ENCODE measurements around the gene ARHGEF37. TPM values are rescaled to one million over a fixed set of nuclear protein-coding genes. Genes with fewer than 3 reads are reported as not detected.

ARHGEF37 gene
- total RNA-seq, 1 experiment from 2014 or later = 0.70 TPM

GRCh38 chr5:149543361-149544027, 37.8 kb upstream of the ARHGEF37 start:
- no peaks in the 10 kb centered on the region for H3K27me3 ChIP-seq (replicated peaks; ENCODE audit: control insufficient read depth, insufficient read depth, low read length)
- no peaks in the 10 kb centered on the region for H3K27me3 Mint-ChIP-seq (ENCODE audit: insufficient read depth, unreplicated experiment)
- H3K4me3 Mint-ChIP-seq (ENCODE audit: unreplicated experiment) = no peak overlapping the region
- H3K9me3 Mint-ChIP-seq (ENCODE audit: unreplicated experiment) = no peaks in the 10 kb centered on the region
- no TSS peak for BruUV-seq (replicated peaks)
- CTCF ChIA-PET = interaction anchor here (0.8 kb wide), 1 partner anchor 8 kb away, joined by 3 read pairs; no protein-coding TSS in a partner anchor
- peaks cover 80% of the 10 kb centered on the region for H3K36me3 Mint-ChIP-seq (ENCODE audit: insufficient read depth, unreplicated experiment)
- H3K4me3 ChIP-seq (ENCODE audit: low read depth, low read length) = no peak overlapping the region
- H3K4me1 Mint-ChIP-seq (ENCODE audit: low read depth, unreplicated experiment) = peaks cover 22% of the 10 kb centered on the region
- H3K36me3 ChIP-seq (ENCODE audit: control insufficient read depth, insufficient read depth, low read length) = peaks cover 2% of the 10 kb centered on the region; the same call in 1 of the 2 replicates
- peaks cover 29% of the 10 kb centered on the region for H3K4me1 ChIP-seq
- POLR2A ChIA-PET = interaction anchor here (0.6 to 1.2 kb wide), 3 partner anchors 8 to 91 kb away, joined by 3 read pairs; partner anchors contain the start of gene CSNK1A1
- H3K27ac Mint-ChIP-seq (ENCODE audit: unreplicated experiment) = peak overlapping the region; percentile 50
- no peak for DNase-seq
- intact Hi-C loops (cut with micrococcal nuclease; ENCODE audit: unreplicated experiment) = no loop called here
- no peaks in the 10 kb centered on the region for H3K9me3 ChIP-seq
- no peak for TF ChIP-seq CTCF (IDR thresholded peaks at IDR 0.05; ENCODE audit: insufficient read depth in 1 of 2, low read depth in 1 of 2, low read length in 1 of 2, severe bottlenecking in 1 of 2, unreplicated experiment in 1 of 2)

GRCh38 chr5:149544028-149544420, 37.3 kb upstream of the ARHGEF37 start:
- H3K4me1 Mint-ChIP-seq (ENCODE audit: low read depth, unreplicated experiment) = peaks cover 23% of the 10 kb centered on the region
- ChIA-PET POLR2A (no interaction called here), CTCF (no interaction called here)
- Histone ChIP-seq H3K9me3 (no peaks in the 10 kb centered on the region), H3K27me3 (replicated peaks; ENCODE audit: control insufficient read depth, insufficient read depth, low read length) (no peaks in the 10 kb centered on the region), H3K4me1 (peaks cover 33% of the 10 kb centered on the region), H3K4me3 (ENCODE audit: low read depth, low read length) (no peak overlapping the region), H3K36me3 (ENCODE audit: control insufficient read depth, insufficient read depth, low read length) (peaks cover 2% of the 10 kb centered on the region; the same call in 1 of the 2 replicates)
- H3K27ac Mint-ChIP-seq (ENCODE audit: unreplicated experiment) = peak overlapping the region; percentile 50
- TF ChIP-seq CTCF (IDR thresholded peaks at IDR 0.05; ENCODE audit: insufficient read depth in 1 of 2, low read depth in 1 of 2, low read length in 1 of 2, severe bottlenecking in 1 of 2, unreplicated experiment in 1 of 2) = no peak
- H3K36me3 Mint-ChIP-seq (ENCODE audit: insufficient read depth, unreplicated experiment) = peaks cover 83% of the 10 kb centered on the region
- no peak for DNase-seq
- H3K4me3 Mint-ChIP-seq (ENCODE audit: unreplicated experiment) = no peak overlapping the region
- intact Hi-C loops (cut with micrococcal nuclease; ENCODE audit: unreplicated experiment) = no loop called here
- no TSS peak for BruUV-seq (replicated peaks)
- H3K9me3 Mint-ChIP-seq (ENCODE audit: unreplicated experiment) = no peaks in the 10 kb centered on the region
- H3K27me3 Mint-ChIP-seq (ENCODE audit: insufficient read depth, unreplicated experiment) = no peaks in the 10 kb centered on the region

- POLR2A ChIA-PET = no interaction called here
- Mint-ChIP-seq H3K27me3 (ENCODE audit: insufficient read depth, unreplicated experiment) (no peaks in the 10 kb centered on the region), H3K36me3 (ENCODE audit: insufficient read depth, unreplicated experiment) (peaks cover 85% of the 10 kb centered on the region), H3K4me1 (ENCODE audit: low read depth, unreplicated experiment) (peaks cover 28% of the 10 kb centered on the region), H3K27ac (ENCODE audit: unreplicated experiment) (no peak overlapping the region), H3K9me3 (ENCODE audit: unreplicated experiment) (no peaks in the 10 kb centered on the region), H3K4me3 (ENCODE audit: unreplicated experiment) (no peak overlapping the region)
- DNase-seq = no peak
- intact Hi-C loops (cut with micrococcal nuclease; ENCODE audit: unreplicated experiment) = no loop called here
- TF ChIP-seq CTCF (IDR thresholded peaks at IDR 0.05; ENCODE audit: insufficient read depth in 1 of 2, low read depth in 1 of 2, low read length in 1 of 2, severe bottlenecking in 1 of 2, unreplicated experiment in 1 of 2) = no peak
- no TSS peak for BruUV-seq (replicated peaks)
- Histone ChIP-seq H3K4me1 (peaks cover 32% of the 10 kb centered on the region), H3K36me3 (ENCODE audit: control insufficient read depth, insufficient read depth, low read length) (peaks cover 2% of the 10 kb centered on the region; the same call in 1 of the 2 replicates), H3K4me3 (ENCODE audit: low read depth, low read length) (no peak overlapping the region), H3K27me3 (replicated peaks; ENCODE audit: control insufficient read depth, insufficient read depth, low read length) (no peaks in the 10 kb centered on the region), H3K9me3 (no peaks in the 10 kb centered on the region)
- CTCF ChIA-PET = no interaction called here
Measured at GRCh38 chr5:149545327-149545726, 36.0 kb upstream of the ARHGEF37 start.

Measured in Caco-2 (cell line).